Left ventricle myocardium inferior (tissue), 1 donor: ENCODE measurements around the gene HSDL1. TPM values are rescaled to one million over a fixed set of nuclear protein-coding genes. Genes with fewer than 3 reads are reported as not detected.

Experiments
- DNase-seq: peaks from one replicate; pipeline ENCODE4 v3.0.0-alpha.2; 2020
- H3K27ac ChIP-seq: fragments of 200-600 bp; replicated peaks from 2 replicates; pipeline ENCODE4 v1.8.0; 2021
- H3K27me3 ChIP-seq: fragments of 200-600 bp; 2 replicates; pipeline ENCODE4 v1.8.0; 2021; ENCODE audit warnings: low read depth
- H3K36me3 ChIP-seq: fragments of 200-600 bp; 2 replicates; pipeline ENCODE4 v1.8.0; 2021
- H3K4me1 ChIP-seq: fragments of 200-600 bp; 2 replicates; pipeline ENCODE4 v1.8.0; 2021
- H3K4me3 ChIP-seq: fragments of 200-600 bp; 2 replicates; pipeline ENCODE4 v1.8.0; 2021; ENCODE audit warnings: mild to moderate bottlenecking, moderate library complexity
- H3K9me3 ChIP-seq: fragments of 200-600 bp; replicated peaks from 2 replicates; pipeline ENCODE4 v1.8.0; 2021
- intact Hi-C: fragments of 100-400 bp; cut with micrococcal nuclease; formaldehyde crosslinking; loops from one replicate; pipeline ENCODE4 v1.11.0; 2022
- total RNA-seq: library from RNA; stranded (reverse); fragmentation: NEBNext Ultra II Directional; extraction: Animal tissue kit (Norgen Biotek cat#: 25700); gene quantifications from one replicate; pipeline ENCODE4 v1.2.1, GENCODE V29; 2021
- TF ChIP-seq, protein P1 (sequence below): fragments of 200-600 bp; IDR thresholded peaks from 2 replicates; pipeline ENCODE4 v1.8.0; 2021; ENCODE audit warnings: antibody characterized with exemption, mild to moderate bottlenecking, borderline replicate concordance
- donor health status: DM: no; HTN: yes; CAD: no; lungs with severe emphysema.

The HSDL1 gene
- total RNA-seq, 1 donor from 2014 or later, result 23.8 TPM

DNA sequence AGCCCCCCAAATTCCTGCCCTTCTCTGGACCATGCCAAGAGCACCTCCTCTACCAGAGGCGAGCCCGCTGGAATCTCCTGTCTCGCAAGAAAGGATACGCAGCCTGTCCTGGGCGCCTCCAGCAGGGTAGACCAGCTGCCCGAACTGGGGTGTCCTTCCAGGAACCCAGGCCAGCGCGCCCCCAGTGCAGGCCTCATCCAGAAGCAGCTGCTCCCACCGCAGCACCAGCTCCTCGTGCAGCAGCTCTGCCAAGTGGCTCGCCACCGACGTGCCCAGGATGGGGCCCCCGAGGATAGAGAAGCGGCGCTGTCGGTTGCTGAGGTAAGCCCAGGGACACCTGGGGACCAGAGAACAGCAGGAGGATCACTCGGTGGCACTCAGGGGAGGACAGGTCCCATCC lies 37.1 kb upstream of the HSDL1 start:
- H3K27me3 ChIP-seq, result no peaks in the 10 kb centered on the region
- H3K27ac ChIP-seq, result peak overlapping the region; percentile 92
- TF ChIP-seq, protein P1, sequence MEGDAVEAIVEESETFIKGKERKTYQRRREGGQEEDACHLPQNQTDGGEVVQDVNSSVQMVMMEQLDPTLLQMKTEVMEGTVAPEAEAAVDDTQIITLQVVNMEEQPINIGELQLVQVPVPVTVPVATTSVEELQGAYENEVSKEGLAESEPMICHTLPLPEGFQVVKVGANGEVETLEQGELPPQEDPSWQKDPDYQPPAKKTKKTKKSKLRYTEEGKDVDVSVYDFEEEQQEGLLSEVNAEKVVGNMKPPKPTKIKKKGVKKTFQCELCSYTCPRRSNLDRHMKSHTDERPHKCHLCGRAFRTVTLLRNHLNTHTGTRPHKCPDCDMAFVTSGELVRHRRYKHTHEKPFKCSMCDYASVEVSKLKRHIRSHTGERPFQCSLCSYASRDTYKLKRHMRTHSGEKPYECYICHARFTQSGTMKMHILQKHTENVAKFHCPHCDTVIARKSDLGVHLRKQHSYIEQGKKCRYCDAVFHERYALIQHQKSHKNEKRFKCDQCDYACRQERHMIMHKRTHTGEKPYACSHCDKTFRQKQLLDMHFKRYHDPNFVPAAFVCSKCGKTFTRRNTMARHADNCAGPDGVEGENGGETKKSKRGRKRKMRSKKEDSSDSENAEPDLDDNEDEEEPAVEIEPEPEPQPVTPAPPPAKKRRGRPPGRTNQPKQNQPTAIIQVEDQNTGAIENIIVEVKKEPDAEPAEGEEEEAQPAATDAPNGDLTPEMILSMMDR, result no peak
- no peak overlapping the region for H3K4me3 ChIP-seq
- peaks cover 96% of the 10 kb centered on the region for H3K4me1 ChIP-seq
- DNase-seq, result no peak
- H3K9me3 ChIP-seq, result no peaks in the 10 kb centered on the region
- intact Hi-C loops, result loop anchor here (10.0 kb wide), 2 partner anchors 97 to 227 kb away; partner anchors contain the start of gene OSGIN1
- H3K36me3 ChIP-seq, result peaks cover 60% of the 10 kb centered on the region

DNA sequence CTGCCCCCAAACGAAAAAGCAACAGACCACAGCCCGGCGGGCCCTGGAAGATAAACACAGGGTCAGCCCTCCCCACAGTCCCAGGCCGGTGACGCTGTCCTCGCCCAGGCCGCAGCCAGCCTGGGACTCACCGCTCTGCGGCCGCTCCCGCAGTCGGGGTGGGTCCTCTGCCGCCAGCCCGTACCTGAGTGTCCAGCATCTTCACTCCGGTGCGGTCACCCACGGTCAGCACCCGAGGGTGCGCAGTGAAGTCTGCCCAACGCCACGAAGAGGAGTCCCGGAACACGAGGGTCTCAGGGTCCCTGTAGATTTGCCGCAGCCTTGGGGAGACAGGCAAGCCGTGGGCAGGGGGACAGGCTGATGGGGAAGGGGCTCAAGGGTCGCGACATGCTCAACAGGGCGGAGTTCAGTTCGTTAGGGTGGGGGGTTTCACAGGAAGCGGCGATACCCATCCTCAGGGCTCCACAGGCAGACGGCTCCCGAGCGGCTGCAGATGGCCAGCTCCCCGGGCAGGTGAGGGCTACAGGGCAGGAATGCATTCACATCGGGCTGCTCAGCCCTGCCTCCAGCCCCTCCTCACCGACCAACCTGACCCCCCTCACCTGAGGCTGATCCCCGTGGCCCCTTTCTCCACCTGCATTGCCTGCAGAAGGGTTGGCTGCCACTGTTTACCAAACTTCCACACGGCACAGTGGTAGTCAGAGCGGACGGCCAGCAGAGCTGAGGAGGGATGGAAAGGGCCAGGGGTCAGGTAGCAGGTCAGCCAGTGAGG lies 36.4 kb upstream of the HSDL1 start:
- TF ChIP-seq, protein P1, result no peak
- peak overlapping the region; percentile 92 for H3K27ac ChIP-seq
- H3K4me1 ChIP-seq, result peaks cover 97% of the 10 kb centered on the region
- intact Hi-C loops, result loop anchor here (10.0 kb wide), 2 partner anchors 97 to 227 kb away; partner anchors contain the start of gene OSGIN1
- peaks cover 60% of the 10 kb centered on the region for H3K36me3 ChIP-seq
- no peak for DNase-seq
- H3K9me3 ChIP-seq, result no peaks in the 10 kb centered on the region
- no peaks in the 10 kb centered on the region for H3K27me3 ChIP-seq
- H3K4me3 ChIP-seq, result no peak overlapping the region

- Histone ChIP-seq H3K9me3 (no peaks in the 10 kb centered on the region), H3K27me3 (no peaks in the 10 kb centered on the region), H3K4me3 (peak overlapping the region; percentile 41), H3K4me1 (peaks cover 97% of the 10 kb centered on the region), H3K27ac (peak overlapping the region; percentile 92), H3K36me3 (peaks cover 60% of the 10 kb centered on the region)
- TF ChIP-seq, protein P1, result no peak
- intact Hi-C loops, result loop anchor here (10.0 kb wide), 2 partner anchors 96 to 226 kb away; partner anchors contain the start of gene OSGIN1
- DNase-seq, result peak; percentile 62
Observed at GRCh38 chr16:84180519-84181140, 35.7 kb upstream of the HSDL1 start.

DNA sequence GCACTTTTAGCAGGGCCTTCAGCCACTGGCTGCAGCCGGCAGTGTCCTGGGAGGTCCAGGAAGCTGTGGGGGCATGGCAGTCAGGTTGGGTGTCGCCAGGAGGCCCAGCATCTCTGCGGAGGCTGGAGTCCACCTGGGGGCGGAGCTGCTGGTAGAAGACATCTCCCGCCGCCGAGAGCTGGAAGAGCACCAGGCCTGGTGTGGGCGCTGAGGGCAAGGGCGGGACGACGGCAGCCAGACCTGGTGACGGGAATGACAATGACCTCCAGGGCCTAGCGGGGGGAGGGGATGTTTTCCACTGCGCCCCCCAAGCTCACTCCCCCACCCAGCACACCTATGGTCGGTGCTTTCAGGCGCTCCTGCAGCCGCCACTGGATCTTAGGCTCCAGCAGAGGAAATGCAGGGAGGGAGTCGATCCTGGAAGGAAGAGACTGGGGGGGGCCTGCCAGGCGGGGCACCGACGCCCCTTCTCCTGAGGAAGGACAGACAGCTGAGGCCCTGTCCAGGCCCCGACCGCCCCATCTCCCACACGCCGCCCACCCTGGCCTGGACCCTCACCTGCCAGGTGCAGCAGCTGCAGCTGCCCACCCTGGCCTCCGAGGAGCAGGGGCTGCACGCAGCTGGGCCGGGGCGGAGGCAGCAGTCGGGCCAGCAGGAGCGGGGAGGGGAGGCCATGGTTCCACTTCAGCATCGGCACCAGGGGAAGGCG lies 34.8 kb upstream of the HSDL1 start:
- TF ChIP-seq, protein P1, result no peak
- Histone ChIP-seq H3K4me3 (peak overlapping the region; percentile 41), H3K27me3 (no peaks in the 10 kb centered on the region), H3K36me3 (peaks cover 60% of the 10 kb centered on the region), H3K27ac (peak overlapping the region; percentile 92), H3K9me3 (no peaks in the 10 kb centered on the region), H3K4me1 (peaks cover 97% of the 10 kb centered on the region)
- no peak for DNase-seq
- intact Hi-C loops, result loop anchor here (10.0 kb wide), 2 partner anchors 95 to 225 kb away; partner anchors contain the start of gene OSGIN1

DNA sequence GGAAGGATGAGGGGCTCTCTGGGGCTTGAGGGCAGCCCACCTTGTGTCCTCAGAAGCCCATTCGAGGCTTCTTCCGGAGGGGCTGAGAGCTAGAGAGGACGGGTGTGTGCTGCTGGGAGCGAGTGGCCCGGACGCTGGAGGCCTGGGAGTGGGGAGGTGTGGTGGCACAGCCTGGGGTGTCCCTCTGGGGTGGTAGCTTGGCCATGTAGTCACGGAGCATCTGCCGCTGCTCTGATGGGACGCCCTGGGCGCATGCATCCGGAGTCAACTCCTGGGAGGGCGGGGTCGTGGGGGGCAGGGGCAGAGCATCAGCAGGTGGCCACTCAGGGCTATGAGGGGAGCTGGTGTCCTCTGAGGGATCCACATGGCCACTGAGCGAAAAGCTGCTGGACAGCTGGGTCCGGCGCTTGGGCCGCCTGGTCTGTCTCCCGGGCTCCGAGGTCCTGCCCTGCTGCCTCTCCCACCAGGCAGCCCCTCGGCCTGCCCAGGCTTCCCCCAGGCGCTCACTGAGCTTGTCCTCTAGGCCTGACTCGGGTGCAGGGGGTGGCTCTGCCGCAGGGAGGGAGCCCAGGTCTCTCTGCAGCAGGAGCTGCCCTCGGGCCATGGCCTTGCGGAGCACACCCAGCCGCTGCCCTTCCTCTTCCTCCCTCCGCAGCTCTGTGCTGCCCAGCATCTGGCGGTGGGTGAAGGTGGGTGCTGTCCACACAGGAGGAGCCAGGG lies 34.1 kb upstream of the HSDL1 start:
- Histone ChIP-seq H3K4me3 (peak overlapping the region; percentile 41), H3K27me3 (no peaks in the 10 kb centered on the region), H3K27ac (peak overlapping the region; percentile 92), H3K36me3 (peaks cover 60% of the 10 kb centered on the region), H3K9me3 (no peaks in the 10 kb centered on the region), H3K4me1 (peaks cover 91% of the 10 kb centered on the region)
- no peak for DNase-seq
- TF ChIP-seq, protein P1, result no peak
- intact Hi-C loops, result no loop called here
